Natural killer cell (primary cell): Measurements from ENCODE around the gene VARS2. TPM values are rescaled to one million over a fixed set of nuclear protein-coding genes. Genes with fewer than 3 reads are reported as not detected.
"Not testable (repeated sequence)": the region's sequence is repeated elsewhere in the genome, so short reads cannot be mapped to it uniquely, and the experiment has no call there.

Source experiments
- ATAC-seq, 3 donors: fragments of 150-1000 bp in 2 of 3; fragments of 200-7000 bp in 1 of 3; cut with Tn5 transposase; 1 replicate in 1 of 3; 2 replicates in 2 of 3; pipeline ENCODE4 v1.10.0; 2021; ENCODE audit warnings: mild to moderate bottlenecking in 2 of 3, moderate library complexity in 2 of 3
- DNase-seq, 2 donors: peaks; one replicate each; pipeline versions ENCODE4 v3.0.0 to v3.0.0-alpha.2; 2013 to 2021; ENCODE audit warnings: mixed read lengths in 1 of 2
- H3K27ac ChIP-seq: one replicate; pipeline ENCODE4 v1.5.1; 2013; ENCODE audit warnings: mild to moderate bottlenecking, low read length
- H3K27me3 ChIP-seq: one replicate; pipeline ENCODE4 v1.6.1; 2013; ENCODE audit warnings: low read length; ENCODE audit not compliant: control insufficient read depth, insufficient read depth
- H3K36me3 ChIP-seq: one replicate; pipeline ENCODE4 v1.6.1; 2013; ENCODE audit warnings: low read length; ENCODE audit not compliant: control insufficient read depth, insufficient read depth
- H3K4me1 ChIP-seq: one replicate; pipeline ENCODE4 v1.6.1; 2013; ENCODE audit warnings: low read length; ENCODE audit not compliant: control insufficient read depth, insufficient read depth
- H3K4me3 ChIP-seq: one replicate; pipeline ENCODE4 v1.5.1; 2013; ENCODE audit warnings: low read length
- H3K9me3 ChIP-seq: one replicate; pipeline ENCODE4 v1.6.1; 2013; ENCODE audit warnings: low read length; ENCODE audit not compliant: control insufficient read depth, insufficient read depth
- H3K27ac Mint-ChIP-seq, 2 donors: one replicate each; pipeline ENCODE4 v1.8.0; 2022; ENCODE audit warnings: mild to moderate bottlenecking in 2 of 2, mixed read lengths in 2 of 2, moderate library complexity in 1 of 2
- H3K27me3 Mint-ChIP-seq, 2 donors: one replicate each; pipeline ENCODE4 v1.8.0; 2022; ENCODE audit warnings: low read depth in 2 of 2, mixed read lengths in 2 of 2
- H3K36me3 Mint-ChIP-seq: one replicate; pipeline ENCODE4 v1.8.0; 2022; ENCODE audit warnings: mixed read lengths
- H3K4me1 Mint-ChIP-seq, 2 donors: one replicate each; pipeline ENCODE4 v1.8.0; 2022; ENCODE audit warnings: mixed read lengths in 2 of 2
- H3K4me3 Mint-ChIP-seq: one replicate; pipeline ENCODE4 v1.8.0; 2022; ENCODE audit warnings: mild to moderate bottlenecking, moderate library complexity, mixed read lengths
- H3K9me3 Mint-ChIP-seq, 2 donors: one replicate each; pipeline ENCODE4 v1.8.0; 2022; ENCODE audit warnings: mixed read lengths in 2 of 2
- CTCF ChIP-seq: fragments of 200-600 bp; IDR thresholded peaks from one replicate; pipeline ENCODE4 v1.8.0; 2022; ENCODE audit warnings: antibody characterized with exemption
- WGBS: methylation state at CpG from one replicate; pipeline ENCODE4 v1.1.7; 2013; ENCODE audit warnings: missing lambda C conversion rate; ENCODE audit not compliant: insufficient coverage; 5-methylcytosine and 5-hydroxymethylcytosine counted together
- intact Hi-C: fragments of 100-400 bp; cut with micrococcal nuclease; formaldehyde crosslinking; loops from one replicate; pipeline ENCODE4 v1.14.2; 2022
- total RNA-seq, 4 donors: library from RNA; stranded (reverse); fragments of 120-200 nt in 1 of 4; gene quantifications; one replicate each; pipeline versions ENCODE4 v1.2.3 to v1.2.4, GENCODE V29; 2013 to 2022

The VARS2 gene
- total RNA-seq = 10 to 100 TPM; 16.9 to 36.7 (median 24.5) TPM
- total RNA-seq (2013) = 14.8 TPM

GRCh38 chr6:30914076-30914853, at the start of gene VARS2:
VARS2 (plus strand) TSS chr6:30914238; CDS start chr6:30914837, 599 bp downstream.
- peak within 1 kb of the TSS; percentile 93 for H3K4me3 Mint-ChIP-seq
- Histone ChIP-seq H3K4me1 (peaks cover 14% of the 10 kb centered on the region), H3K27me3 (no peaks in the 10 kb centered on the region), H3K9me3 (no peaks in the 10 kb centered on the region), H3K4me3 (peak within 1 kb of the TSS; percentile 65), H3K27ac (peak within 1 kb of the TSS; percentile 11), H3K36me3 (peaks cover 22% of the 10 kb centered on the region)
- H3K27me3 Mint-ChIP-seq = no peaks in the 10 kb centered on the region
- peak within 1 kb of the TSS; percentile 73 to 85 for H3K27ac Mint-ChIP-seq
- peak; percentile 82 to 93 for DNase-seq
- ATAC-seq = peak; percentile 94 to 96 (median 96)
- H3K4me1 Mint-ChIP-seq = peaks cover 16 to 33% of the 10 kb centered on the region in 2 donors
- intact Hi-C loops = loop anchor here (10.0 kb wide), 1 partner anchor 171 kb away; no protein-coding TSS in a partner anchor
- no peak for TF ChIP-seq CTCF
- H3K9me3 Mint-ChIP-seq = no peaks in the 10 kb centered on the region
- peaks cover 6% of the 10 kb centered on the region for H3K36me3 Mint-ChIP-seq
- WGBS = 1% methylated on average over 52 of the region's 52 CpGs

DNA sequence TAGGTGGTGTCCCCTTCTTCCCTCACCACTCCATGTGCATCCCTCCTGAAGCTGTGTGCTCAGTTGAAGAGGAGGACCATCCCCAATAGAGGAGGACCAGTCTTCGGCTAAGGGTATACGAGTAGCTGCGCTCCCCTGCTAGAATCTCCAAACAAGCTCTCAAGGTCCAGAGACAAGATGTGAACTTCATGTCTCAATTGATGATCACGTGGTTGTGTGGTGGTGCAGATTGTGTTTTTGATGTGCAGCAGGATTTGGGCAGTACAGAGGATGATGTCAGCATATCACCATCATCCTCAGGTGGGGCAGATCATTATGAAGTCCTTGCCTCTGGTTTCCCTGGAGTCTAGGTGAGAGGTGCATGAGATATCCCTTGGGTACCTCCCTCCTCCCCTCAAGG, 49.7 kb upstream of the VARS2 start:
- Mint-ChIP-seq H3K36me3 (peaks cover under 1% of the 10 kb centered on the region), H3K27me3 (peaks cover 0 to 6% of the 10 kb centered on the region in 2 donors), H3K27ac (no peak overlapping the region), H3K4me1 (no peaks in the 10 kb centered on the region), H3K9me3 (no peaks in the 10 kb centered on the region), H3K4me3 (no peak overlapping the region)
- Histone ChIP-seq H3K4me1 (no peaks in the 10 kb centered on the region), H3K27me3 (no peaks in the 10 kb centered on the region), H3K27ac (no peak overlapping the region), H3K36me3 (no peaks in the 10 kb centered on the region), H3K4me3 (no peak overlapping the region), H3K9me3 (peaks cover 5% of the 10 kb centered on the region)
- ATAC-seq (no peak), DNase-seq (no peak)
- TF ChIP-seq CTCF = no peak
- WGBS = 91% methylated on average over 4 of the region's 4 CpGs
- intact Hi-C loops = no loop called here

DNA sequence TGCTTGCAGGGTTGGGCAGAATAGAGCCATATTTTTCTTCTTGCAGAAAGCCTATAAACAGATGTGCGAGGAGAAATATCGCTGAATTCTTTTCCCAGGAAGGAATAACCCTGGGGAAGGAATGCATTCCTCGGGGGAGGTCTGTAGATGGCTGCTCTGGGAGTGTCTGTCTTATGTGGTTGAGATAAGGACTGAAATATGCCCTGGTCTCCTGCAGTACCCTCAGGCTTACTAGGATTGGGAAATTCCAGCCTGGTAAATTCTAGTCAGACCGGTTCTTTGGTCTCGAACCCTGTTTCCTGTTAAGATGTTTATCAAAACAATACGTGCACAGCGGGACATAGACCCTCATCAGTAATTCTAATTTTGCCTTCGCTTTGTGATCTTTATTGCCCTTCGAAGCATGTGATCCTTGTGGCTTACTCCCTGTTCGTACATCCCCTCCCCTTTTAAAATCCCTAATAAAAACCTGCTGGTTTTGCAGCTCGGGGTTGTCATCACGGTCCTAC, 44.7 kb upstream of the VARS2 start:
- H3K9me3 ChIP-seq = peaks cover 16% of the 10 kb centered on the region
- H3K9me3 Mint-ChIP-seq, DNase-seq, H3K4me1 Mint-ChIP-seq, H3K4me3 Mint-ChIP-seq, H3K27me3 ChIP-seq, H3K27ac ChIP-seq, ATAC-seq, intact Hi-C loops, H3K36me3 ChIP-seq, H3K4me3 ChIP-seq, H3K4me1 ChIP-seq, H3K27ac Mint-ChIP-seq: not testable (repeated sequence)
- H3K36me3 Mint-ChIP-seq = peaks cover 15% of the 10 kb centered on the region
- peaks cover 0 to 11% of the 10 kb centered on the region in 2 donors for H3K27me3 Mint-ChIP-seq
- 88% methylated on average over 12 of the region's 12 CpGs for WGBS

GRCh38 chr6:30870546-30870945, 43.5 kb upstream of the VARS2 start:
- no peak for TF ChIP-seq CTCF
- Histone ChIP-seq H3K4me1 (no peaks in the 10 kb centered on the region), H3K9me3 (peaks cover 16% of the 10 kb centered on the region), H3K27ac (no peak overlapping the region), H3K27me3 (no peaks in the 10 kb centered on the region), H3K36me3 (no peaks in the 10 kb centered on the region), H3K4me3 (no peak overlapping the region)
- Mint-ChIP-seq H3K27ac (no peak overlapping the region), H3K4me3 (no peak overlapping the region), H3K27me3 (peaks cover 0 to 9% of the 10 kb centered on the region in 2 donors), H3K36me3 (peaks cover 15% of the 10 kb centered on the region), H3K4me1 (peaks cover 0 to 7% of the 10 kb centered on the region in 2 donors), H3K9me3 (peaks cover 2 to 10% of the 10 kb centered on the region in 2 donors)
- DNase-seq (no peak), ATAC-seq (no peak)
- intact Hi-C loops = no loop called here
